HG02938 (cell line): ENCODE results near the gene NPLOC4.

Experiments used
- ATAC-seq: cut with Tn5 transposase; IDR thresholded peaks from one replicate; pipeline ENCODE4 v1.9.1; 2021; ENCODE audit warnings: mild to moderate bottlenecking, moderate library complexity; ENCODE audit not compliant: unreplicated experiment

Gene NPLOC4

DNA sequence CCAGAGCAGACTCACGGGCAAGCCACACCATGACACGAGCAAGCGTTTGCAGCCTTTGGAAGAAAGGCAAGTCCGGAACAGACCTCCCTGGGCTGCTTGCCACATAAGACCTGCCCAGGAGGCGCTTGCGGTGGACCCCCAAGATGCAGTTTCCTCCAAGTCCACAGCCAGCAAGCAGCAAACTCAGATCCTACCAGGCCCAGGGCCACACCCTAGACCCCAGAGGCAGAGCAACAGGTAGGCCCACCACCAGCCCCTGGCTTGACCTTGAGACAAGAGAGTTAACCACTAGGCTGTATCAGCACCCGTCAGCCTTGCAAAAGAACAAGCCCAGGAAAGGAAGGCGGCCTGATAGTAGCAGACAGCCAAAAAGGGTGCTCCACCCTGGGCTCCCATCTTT lies 87.1 kb downstream of the NPLOC4 start:
- no peak for ATAC-seq

DNA sequence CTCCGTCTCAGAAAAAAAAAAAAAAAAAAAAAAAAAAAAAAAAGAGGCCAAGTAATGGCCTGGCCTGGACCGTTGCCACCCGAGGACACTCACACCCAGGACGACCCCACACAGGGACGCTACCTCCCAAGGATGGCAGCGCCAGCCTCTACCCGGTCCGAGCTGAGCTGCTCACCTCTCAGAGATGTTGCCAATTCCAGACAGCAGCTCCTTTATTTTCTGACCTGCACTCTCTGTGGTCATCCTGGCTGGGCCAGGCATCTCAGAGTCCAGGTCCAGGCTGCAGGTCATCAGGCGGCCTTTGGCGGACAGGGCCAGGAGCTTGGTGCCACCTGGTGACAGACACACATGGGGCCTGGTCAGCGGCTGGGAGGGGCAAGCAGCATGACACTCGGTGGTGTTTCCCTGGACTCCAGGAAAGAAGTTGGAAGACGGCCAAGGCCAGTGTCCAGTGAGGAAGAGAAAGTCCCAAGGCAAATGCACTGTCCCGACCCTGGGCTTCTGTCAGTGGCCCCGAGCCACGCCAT lies 87.8 kb downstream of the NPLOC4 start:
- no peak for ATAC-seq

DNA sequence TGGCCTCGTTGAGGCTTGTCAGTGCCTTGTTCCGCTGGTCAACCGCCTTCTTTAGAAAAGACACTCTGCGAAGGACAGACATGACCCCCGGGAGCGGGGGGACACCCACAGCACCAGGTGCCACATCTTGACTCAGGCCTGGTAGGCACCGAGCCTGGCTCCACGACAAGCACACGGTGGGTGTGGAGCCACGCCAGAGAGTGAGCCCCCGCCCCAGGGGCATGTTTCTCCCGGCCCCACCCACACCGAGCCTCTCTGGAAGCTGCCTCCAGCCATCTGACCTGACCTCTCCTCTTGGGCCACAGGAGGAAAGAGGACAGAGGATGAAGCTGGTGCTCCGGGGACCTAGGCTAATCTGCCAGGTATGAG lies 89.3 kb downstream of the NPLOC4 start:
- no peak for ATAC-seq

DNA sequence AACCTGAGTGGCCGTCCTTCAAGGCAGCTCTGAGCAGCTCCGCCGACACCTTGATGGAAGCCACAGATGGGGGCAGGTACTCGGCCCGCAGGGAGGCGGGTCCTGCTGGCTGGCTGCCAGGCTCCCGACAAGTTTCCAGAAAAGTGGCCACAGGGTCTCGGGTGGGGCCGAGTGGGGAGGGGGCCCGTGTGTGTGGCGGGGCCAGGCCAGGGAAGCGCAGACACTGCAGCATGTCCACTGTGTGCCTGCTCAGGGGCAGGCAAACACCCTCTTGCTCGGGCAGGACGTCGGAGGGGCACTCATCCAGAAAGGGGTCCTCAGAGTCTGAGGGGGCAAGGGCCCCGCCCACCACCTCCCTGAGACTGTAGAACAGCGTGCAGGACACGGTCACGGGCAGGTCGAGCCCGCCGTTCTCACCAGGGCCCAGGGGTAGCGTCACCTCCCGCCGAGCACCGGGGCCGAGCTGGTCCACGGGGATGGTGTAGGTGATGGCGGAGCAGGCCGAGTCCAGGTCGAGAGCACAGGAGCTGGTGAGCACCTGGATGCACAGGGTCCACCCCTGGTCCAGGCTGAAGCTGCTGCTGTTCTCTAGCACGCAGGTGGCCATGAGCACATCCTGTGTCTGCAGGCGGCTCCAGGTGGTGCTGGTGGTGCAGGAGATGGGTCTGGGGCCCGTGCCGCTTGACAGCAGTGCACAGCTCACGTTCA lies 89.9 kb downstream of the NPLOC4 start:
- no peak for ATAC-seq

DNA sequence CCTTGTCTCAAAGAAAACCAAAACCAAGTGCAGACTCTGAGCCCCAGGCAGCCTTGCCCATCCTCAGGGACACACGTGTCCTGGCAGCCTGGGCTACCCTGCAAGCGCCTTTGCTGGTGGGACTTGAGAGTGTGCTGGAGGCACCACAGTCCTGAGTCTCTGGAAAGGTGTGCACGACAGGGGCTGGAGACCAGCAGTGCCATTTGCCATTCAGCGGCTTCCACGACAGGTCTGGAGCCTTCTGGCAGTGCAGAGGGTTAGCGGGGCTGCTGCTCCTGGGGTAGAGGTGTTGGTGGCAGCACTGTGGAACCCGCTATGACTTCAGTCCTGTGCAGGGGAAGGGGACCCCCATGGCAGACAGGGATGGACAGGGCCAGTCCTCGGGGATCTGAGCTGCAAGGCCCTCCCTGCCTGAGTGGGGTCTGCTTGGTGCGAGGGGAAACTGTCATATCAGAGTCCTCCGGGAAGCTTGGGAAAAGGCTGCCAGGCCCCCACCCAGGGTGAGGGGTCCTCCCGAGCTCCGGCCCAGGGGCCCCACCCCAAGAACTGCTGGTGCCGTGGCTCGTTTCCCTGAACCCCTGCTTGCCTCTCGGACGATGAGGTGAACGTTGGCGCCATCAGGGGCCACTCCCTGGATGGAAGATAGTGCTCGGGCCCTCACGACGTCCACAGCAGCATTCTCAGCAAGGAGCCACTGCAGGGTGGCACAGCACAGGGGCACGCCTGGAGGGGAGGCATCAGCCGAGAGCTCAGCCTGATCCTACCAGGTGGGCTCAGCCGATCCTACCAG lies 91.6 kb downstream of the NPLOC4 start:
- no peak for ATAC-seq

DNA sequence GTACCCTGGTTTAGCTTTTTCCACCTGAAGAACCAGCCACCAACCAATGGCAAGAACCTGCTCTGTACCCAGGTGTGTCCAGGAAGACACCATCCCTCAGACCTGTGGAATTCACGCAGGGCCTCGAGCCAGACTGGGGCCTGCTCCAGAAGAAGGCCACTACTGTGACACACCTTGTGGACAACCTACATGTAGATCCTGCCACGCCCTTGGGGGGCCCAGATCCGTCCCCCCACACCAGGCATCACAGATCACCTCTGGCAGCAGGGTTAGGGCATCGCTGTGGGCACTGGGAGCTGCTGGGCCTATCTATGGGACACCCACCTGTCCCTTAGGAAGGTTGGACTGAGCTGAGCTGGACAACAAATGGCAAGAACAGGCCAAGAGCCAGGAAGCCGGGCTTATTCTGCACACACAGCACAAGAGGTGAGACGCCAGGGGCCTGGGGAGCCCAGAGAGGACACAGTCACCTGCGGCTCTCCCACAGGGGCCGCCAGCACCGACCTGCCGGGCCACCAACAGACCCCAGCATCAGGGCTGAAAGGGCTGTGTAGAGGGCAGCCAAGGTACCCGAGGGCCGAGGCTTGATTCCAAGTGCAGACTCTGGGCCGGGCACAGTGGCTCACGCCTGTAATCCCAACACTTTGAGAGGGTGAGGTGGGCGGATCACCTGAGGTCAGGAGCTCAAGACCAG lies 92.5 kb downstream of the NPLOC4 start:
- ATAC-seq = no peak

DNA sequence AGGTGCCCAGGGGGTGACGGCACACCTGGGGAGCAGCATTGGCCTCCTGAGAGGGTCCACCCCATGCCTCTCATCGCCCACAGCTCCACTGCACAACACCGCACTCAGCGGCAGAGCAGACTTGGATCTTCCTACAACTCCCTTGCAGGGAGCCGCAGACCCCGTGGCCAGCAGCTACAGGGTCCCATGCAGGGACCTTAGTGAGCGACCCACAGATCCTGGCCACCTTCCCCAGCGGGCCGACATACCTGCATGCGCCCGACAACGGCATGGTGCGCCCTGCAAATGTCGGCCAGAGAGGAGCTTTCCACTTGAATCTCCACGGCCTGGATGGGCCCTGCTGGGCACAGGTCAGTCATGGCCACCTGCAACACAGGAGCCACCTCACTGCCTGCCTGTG lies 93.2 kb downstream of the NPLOC4 start:
- no peak for ATAC-seq

DNA sequence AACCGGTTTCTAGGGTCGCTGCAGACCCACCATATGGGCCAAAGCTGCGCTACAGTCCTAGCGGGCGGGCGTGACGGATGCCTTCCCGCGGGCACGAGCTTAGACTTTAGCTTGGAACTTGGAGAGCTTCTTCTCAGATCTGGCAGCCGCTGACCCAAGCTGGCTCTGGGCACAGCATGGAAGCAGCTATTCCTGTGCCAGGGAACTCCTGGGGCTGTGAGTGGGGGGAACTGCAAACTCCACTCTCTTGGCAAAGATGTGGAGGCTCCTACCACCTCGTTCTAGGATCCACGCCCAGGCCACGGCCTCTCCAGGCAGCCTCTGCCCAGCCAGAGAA lies 93.6 kb downstream of the NPLOC4 start:
- ATAC-seq = no peak

DNA sequence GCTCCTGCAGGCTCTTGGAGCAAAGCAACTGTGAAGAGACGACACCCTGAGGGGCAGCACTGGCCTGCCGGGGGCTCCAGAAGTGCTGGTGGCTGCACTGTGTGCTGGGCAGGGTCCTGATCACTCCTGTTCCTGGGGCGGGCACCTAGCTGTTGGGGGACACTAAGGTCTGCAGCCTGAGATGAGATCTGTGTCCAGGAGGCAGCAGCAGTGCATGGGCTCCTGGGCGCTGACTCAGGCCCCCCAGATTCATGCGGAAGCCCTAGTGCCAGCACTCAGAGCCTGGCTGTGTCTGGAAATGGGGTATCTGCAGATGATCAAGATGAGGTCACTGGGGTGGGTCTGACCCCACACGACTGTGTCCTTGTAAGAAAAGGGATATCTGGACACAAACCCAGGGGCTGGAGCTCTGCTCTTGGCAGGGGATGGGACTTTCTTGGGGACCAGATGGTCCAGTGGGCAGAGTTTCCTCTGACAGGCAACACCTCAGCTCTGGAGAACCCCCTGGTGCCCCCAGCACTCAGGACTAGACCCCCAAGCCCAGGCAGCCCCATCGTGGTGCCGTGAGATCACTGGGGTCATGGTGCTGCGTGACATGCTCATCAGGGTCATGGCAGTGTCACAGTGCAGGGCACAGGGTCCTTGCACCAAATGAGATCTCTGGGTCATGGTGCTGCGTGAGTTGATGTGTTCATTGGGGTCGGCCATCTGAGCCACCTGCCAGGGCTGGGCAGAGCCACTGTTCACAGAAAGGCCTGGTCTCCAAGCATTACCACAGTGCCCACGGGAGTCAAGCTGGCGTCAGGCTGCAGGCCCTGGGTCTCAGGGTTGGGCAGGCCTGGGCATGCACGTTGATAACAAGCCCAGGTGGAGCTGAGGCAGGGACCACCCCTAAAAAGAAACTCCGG lies 94.2 kb downstream of the NPLOC4 start:
- ATAC-seq = no peak

DNA sequence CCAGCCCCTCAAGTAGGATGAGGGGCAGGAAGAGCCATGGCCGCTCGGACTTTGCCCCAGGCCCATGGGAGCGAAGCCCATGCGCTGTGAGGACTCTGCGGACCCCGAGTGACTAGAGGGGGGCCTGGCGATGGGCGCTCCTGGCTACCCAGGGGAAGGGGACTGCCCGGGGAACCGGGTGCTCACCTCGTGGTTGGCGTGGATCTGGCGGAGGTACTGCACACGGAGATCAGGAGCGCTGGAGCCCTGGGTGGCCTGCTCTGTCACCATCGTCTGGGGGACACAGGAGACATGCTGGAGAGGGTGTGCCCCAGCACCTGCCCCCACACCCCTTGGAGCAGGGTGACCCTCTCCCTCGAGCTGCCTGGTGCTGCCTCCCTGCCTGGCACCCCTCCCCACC lies 95.8 kb downstream of the NPLOC4 start:
- ATAC-seq = no peak

DNA sequence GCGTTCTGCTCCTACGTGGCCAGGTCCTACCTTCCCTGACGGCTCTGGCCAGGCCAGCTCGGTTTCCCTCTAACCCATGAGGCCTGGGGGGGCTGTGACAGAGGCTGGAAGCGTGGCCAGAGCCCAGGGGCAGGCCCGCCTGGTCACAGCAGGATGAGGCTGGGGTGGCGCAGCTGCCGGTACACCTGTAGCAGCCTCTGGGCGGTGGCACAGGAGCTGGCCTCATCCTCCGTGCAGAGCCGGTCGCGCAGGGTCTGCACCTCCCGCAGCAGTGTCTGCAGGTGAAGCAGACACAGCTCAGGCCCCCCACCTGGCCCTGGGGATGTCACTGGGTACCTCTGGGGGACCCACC lies 96.3 kb downstream of the NPLOC4 start:
- ATAC-seq = no peak

DNA sequence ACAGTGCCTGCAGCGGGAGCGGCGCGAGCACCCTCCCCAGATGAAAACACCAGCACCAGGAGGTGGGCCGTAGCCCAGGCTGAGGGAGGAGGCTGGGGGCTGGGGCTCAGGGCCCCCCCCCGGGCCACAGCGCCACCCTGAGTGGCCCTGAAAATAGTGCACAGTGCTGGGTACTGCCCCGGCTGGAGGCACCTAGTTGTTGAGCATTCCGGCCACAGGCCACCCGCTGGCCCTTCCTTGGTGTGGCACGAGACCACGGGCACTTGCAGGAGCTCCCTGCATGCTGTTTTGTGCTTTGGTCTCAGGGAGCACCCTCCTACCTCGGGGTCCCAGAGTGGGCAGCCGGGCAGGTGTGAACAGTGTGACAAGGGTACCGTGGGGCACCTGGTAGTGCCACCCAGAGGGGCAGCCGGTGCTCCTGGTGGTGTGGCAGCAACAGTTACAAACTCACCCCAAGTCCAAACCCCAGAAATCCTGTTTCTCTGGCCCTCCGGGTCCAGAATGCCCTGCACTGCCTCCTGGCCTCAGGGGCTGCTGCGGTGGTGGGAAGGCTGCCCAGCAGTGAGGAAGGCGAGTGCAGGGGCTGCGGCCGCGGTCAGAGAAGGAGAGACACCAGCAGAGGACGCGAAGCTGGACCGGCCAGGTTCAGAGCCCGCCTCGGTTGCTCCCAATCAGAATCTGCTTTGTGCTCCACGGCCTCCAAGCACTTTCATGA lies 96.8 kb downstream of the NPLOC4 start:
- no peak for ATAC-seq

DNA sequence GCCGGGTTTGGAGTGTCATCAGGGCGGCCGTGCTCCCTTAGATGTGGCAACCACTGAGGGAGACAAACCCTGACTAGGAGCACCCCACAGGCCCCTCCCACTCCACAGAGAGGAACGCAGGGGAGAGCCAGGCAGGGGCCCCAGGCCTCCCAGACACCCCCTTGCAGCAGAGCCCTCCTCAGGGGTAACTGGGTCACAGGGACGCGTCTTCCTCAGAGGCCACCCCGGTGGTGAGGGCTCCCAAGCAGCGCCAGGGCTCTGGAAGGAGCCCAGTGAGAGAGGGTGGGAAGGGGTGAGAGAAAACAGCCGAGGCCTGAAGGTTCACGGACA lies 97.4 kb downstream of the NPLOC4 start:
- no peak for ATAC-seq

DNA sequence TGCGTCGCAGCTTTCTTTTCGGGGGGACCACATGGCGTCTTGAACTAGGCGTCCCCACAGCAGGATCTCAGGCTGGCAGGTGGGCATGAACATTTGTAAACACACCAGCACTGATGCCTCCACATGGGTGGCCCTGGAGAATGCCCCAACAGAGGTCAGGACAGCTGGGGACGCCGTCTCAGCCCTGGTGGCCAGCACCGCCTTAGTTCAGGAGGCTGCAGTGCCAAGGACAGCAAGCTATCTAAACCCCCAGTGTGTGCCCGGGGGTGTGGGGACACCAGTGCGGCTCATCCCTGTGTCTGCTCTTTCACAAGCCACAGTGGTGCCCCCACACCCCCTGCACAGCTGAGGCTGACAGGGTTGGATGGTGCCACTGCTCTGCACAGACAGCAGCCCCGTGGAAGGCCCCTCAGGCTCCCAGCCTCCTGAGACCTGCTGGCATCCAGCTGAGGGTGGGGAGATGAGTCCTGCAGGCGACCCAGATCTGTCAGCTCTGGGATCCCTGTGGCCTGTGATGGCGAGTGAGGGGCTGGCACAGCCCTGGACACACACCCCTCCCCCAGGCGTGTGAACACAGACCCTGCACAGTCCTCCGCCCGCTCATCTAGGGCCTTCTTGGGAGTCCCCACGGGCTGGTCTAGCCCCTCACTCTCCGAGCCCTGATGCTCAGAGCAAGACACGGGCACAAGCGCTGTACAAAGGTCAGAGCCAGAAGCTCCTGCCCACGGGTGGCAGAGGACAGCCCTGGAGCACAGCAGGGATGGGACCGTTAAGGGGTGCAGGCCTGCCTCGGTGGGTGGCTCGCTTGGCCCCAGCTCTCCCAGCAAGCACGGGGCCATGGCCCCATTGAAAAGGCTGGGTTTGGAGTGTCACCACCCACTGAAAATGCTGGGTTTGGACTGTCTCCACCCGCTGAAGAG lies 98.0 kb downstream of the NPLOC4 start:
- no peak for ATAC-seq

DNA sequence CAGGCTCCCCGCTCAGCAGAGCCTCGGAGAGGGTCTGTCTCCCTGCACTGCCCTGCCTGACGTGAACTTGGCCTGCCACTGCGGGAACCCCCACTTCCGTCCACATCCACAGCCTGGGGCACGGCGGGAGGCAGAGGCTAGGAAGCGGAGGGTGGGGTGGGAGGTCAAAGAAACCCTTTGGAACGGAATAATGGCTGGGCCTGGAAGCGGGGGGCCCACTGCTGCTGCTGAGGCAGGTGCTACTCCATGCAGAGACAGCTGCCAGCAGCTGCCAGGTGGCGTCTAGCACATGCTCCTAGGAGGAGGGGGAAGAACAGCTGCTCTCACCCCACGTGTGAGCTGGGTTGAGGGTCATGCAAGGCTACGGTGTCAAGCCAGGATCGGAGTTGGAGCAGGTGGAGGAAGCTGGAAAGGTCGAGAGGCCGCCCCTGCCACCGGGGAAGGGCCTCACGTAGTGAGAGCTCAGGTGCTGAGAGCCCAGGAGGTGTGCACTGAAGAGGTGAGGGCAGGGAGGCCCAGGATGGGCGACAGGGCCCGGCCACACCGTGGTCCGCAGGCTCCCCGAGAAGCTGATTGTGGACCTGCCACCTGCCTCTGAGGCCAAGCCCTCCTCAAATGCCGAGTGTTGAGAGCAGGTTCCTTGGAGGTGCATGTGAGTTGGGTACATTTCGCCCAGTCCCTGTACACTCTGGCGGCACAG lies 98.9 kb downstream of the NPLOC4 start:
- no peak for ATAC-seq

DNA sequence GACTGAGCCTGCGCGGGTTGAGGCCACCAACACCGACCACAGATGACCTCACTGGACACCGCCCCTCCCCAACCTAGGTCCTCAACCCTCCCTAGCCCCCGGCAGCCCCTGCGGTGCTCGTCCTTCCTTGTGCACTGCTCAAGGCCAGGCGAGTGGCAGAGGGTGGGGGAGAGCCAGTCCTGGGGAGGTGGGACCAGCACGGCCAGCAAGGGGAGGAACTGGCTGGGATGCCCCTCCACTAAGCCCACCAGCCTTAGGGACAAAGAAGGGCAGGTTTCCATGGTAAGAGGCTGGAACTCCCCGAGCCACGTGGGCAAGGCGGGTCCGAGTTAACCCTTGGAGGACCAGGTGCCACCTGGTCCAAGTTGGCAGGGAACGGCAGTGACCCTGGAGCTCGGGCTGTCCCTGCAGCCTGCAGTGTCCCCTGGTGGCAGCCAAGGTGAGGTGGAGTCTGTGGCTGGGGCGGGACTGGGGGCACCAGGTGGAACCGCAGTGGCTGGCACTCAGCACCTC lies 99.5 kb downstream of the NPLOC4 start:
- ATAC-seq = no peak

DNA sequence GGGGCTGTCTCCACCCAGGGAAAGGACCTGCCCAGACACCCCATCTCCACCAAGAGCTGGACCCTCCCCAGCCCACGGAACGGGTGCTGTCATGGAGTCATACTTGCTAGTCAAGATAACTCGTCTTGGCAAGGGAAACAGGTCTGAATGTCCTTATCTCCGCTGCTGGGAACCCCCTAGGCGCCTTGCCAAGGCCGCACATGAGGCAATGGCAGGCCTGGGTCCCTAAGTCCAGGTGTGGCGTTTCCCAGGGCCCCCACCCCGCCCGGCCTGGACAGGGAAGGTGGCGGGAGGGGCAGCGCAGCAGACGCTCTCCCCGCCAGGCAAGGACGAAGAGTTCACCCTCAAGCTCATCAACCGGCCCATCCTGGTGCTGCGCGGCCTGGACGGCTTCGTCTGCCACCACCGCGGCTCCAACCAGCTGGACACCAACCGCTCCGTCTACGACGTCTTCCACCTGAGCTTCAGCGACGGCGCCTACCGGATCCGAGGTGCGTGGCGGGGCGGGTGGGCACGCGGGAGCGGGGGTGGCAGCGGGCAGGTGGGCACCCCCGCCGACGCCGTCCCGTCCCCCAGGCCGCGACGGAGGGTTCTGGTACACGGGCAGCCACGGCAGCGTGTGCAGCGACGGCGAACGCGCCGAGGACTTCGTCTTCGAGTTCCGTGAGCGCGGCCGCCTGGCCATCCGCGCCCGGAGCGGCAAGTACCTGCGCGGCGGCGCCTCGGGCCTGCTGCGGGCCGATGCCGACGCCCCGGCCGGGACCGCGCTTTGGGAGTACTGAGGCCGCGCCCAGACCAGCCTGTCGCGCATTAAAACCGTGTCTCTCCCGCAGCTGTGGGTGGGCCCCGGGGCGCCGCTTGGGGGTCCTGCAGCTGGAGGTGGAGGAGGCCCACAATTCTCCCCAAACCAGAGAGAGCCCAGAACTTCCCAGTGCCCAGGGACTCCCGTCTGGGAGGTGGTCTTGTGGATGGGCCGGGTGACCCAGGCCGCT lies 100.3 kb downstream of the NPLOC4 start:
- no peak for ATAC-seq
